DOHH2 (cell line): ENCODE results near the gene LRG1.

Source experiments
- H3F3A ChIP-seq: fragments of 200-600 bp; sonication (generic), shearing (Covaris generic); 2 replicates; pipeline ENCODE4 v1.6.0; 2016; ENCODE audit warnings: antibody characterized with exemption, mild to moderate bottlenecking; ENCODE audit not compliant: control insufficient read depth, insufficient read depth
- H3K27ac ChIP-seq: fragments of 200-600 bp; sonication (generic); 2 replicates; pipeline ENCODE4 v1.5.1; 2014; ENCODE audit warnings: low read depth, mild to moderate bottlenecking, low read length, moderate library complexity
- H3K27me3 ChIP-seq: fragments of 200-600 bp; sonication (generic); 2 replicates; pipeline ENCODE4 v1.6.1; 2014; ENCODE audit warnings: mild to moderate bottlenecking, low read length, mixed read lengths; ENCODE audit not compliant: control insufficient read depth
- H3K36me3 ChIP-seq: fragments of 200-600 bp; sonication (generic); 2 replicates; pipeline ENCODE4 v1.6.1; 2014; ENCODE audit warnings: mild to moderate bottlenecking, low read length, moderate library complexity, mixed read lengths; ENCODE audit not compliant: control insufficient read depth
- H3K4me1 ChIP-seq: fragments of 200-600 bp; sonication (generic); 2 replicates; pipeline ENCODE4 v1.6.1; 2014; ENCODE audit warnings: mild to moderate bottlenecking, low read length, mixed read lengths; ENCODE audit not compliant: control insufficient read depth
- H3K4me2 ChIP-seq: fragments of 200-600 bp; sonication (generic); 2 replicates; pipeline ENCODE4 v1.6.0; 2014; ENCODE audit warnings: mild to moderate bottlenecking, low read length, moderate library complexity
- H3K4me3 ChIP-seq: fragments of 200-600 bp; sonication (generic); 2 replicates; pipeline ENCODE4 v1.5.1; 2014; ENCODE audit warnings: mild to moderate bottlenecking, low read length, mixed read lengths
- H3K79me2 ChIP-seq: fragments of 200-600 bp; sonication (generic); 2 replicates; pipeline ENCODE4 v1.6.1; 2014; ENCODE audit warnings: mild to moderate bottlenecking, low read length, mixed read lengths; ENCODE audit not compliant: control insufficient read depth
- H3K9me2 ChIP-seq: fragments of 200-600 bp; sonication (generic); replicated peaks from 2 replicates; pipeline ENCODE4 v1.6.1; 2014; ENCODE audit warnings: mild to moderate bottlenecking, low read length, mixed read lengths; ENCODE audit not compliant: control insufficient read depth
- H3K9me3 ChIP-seq: fragments of 200-600 bp; sonication (generic); 2 replicates; pipeline ENCODE4 v1.6.1; 2014; ENCODE audit warnings: antibody characterized with exemption, low read length, mixed read lengths; ENCODE audit not compliant: control insufficient read depth, insufficient read depth
- H4K20me1 ChIP-seq: fragments of 200-600 bp; sonication (generic); 2 replicates; pipeline ENCODE4 v1.6.0; 2014; ENCODE audit warnings: low read depth, mild to moderate bottlenecking, antibody characterized with exemption, low read length, moderate library complexity; ENCODE audit not compliant: control insufficient read depth, insufficient read depth
- EZH2phosphoT487 ChIP-seq: fragments of 200-600 bp; sonication (generic); IDR thresholded peaks from 2 replicates; pipeline ENCODE4 v1.6.1; 2017; ENCODE audit warnings: borderline replicate concordance, mild to moderate bottlenecking, antibody characterized with exemption, low read length, moderate library complexity, mixed read lengths
- TF ChIP-seq, protein P1 (sequence below): fragments of 200-600 bp; sonication (generic); IDR thresholded peaks from one replicate; pipeline ENCODE4 v1.5.1; 2014; ENCODE audit warnings: antibody characterized with exemption, mild to moderate bottlenecking, low read depth, low read length; ENCODE audit not compliant: poor library complexity, severe bottlenecking

Gene LRG1

DNA sequence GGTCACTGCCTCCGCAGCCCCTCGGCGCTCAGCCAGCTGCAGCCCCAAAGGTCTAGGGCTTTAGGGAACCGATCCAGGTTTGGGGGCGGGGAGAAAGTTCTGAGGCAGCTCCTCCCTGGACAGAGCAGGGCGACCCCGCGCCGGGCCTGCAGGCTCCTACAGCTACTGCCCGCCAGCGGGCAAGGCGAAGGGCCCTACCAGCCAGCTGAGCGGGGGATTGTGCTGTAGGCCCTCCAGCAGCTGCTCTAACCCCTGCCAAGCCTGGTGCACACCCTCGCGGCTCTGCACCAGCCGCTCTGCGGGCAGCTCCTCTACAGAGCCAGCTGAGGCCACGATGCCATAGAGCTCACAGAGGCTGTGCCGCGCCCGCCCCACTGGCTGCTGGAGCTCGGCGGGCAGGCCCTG is 35.5 kb downstream of the LRG1 start:
- Histone ChIP-seq H3K4me1 (no peaks in the 10 kb centered on the region), H3K79me2 (no peaks in the 10 kb centered on the region)

DNA sequence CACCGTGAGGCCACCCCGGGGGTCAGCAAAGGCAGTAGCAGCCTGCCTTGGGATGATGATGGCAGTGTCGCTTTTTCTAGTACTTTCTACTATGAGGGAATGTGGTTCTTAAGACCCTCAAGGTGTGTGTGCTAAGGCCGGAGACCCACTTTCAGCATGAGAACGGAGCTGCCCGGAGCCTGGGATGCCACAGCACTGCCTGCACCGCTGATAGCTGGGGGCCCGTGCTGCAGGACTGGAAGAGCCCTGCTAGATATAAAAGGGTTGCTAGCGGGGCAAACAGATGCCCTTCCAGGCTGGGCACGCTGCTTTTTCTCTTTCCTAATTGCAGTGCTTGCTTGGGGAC is 36.0 kb downstream of the LRG1 start:
- Histone ChIP-seq H3K36me3 (no peaks in the 10 kb centered on the region; the same call in 1 of the 2 replicates), H3K9me2 (no peaks in the 10 kb centered on the region), H3K4me3 (no peak overlapping the region), H3K27ac (no peak overlapping the region), H3F3A (no peaks in the 10 kb centered on the region), H4K20me1 (no peaks in the 10 kb centered on the region), H3K27me3 (no peaks in the 10 kb centered on the region), H3K79me2 (no peaks in the 10 kb centered on the region), H3K4me1 (no peaks in the 10 kb centered on the region), H3K4me2 (no peak overlapping the region), H3K9me3 (no peaks in the 10 kb centered on the region)
- TF ChIP-seq, protein P1, sequence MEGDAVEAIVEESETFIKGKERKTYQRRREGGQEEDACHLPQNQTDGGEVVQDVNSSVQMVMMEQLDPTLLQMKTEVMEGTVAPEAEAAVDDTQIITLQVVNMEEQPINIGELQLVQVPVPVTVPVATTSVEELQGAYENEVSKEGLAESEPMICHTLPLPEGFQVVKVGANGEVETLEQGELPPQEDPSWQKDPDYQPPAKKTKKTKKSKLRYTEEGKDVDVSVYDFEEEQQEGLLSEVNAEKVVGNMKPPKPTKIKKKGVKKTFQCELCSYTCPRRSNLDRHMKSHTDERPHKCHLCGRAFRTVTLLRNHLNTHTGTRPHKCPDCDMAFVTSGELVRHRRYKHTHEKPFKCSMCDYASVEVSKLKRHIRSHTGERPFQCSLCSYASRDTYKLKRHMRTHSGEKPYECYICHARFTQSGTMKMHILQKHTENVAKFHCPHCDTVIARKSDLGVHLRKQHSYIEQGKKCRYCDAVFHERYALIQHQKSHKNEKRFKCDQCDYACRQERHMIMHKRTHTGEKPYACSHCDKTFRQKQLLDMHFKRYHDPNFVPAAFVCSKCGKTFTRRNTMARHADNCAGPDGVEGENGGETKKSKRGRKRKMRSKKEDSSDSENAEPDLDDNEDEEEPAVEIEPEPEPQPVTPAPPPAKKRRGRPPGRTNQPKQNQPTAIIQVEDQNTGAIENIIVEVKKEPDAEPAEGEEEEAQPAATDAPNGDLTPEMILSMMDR = no peak
- TF ChIP-seq EZH2phosphoT487 = no peak

More for the DNA sequence above, 35.5 kb downstream of the LRG1 start:
- Histone ChIP-seq H3K4me3 (no peak overlapping the region), H3K27ac (no peak overlapping the region), H3K9me3 (no peaks in the 10 kb centered on the region), H4K20me1 (no peaks in the 10 kb centered on the region), H3K36me3 (no peaks in the 10 kb centered on the region; the same call in 1 of the 2 replicates), H3K9me2 (no peaks in the 10 kb centered on the region), H3F3A (no peaks in the 10 kb centered on the region), H3K4me2 (no peak overlapping the region), H3K27me3 (no peaks in the 10 kb centered on the region)
- TF ChIP-seq EZH2phosphoT487 = no peak
- TF ChIP-seq, protein P1 = no peak

DNA sequence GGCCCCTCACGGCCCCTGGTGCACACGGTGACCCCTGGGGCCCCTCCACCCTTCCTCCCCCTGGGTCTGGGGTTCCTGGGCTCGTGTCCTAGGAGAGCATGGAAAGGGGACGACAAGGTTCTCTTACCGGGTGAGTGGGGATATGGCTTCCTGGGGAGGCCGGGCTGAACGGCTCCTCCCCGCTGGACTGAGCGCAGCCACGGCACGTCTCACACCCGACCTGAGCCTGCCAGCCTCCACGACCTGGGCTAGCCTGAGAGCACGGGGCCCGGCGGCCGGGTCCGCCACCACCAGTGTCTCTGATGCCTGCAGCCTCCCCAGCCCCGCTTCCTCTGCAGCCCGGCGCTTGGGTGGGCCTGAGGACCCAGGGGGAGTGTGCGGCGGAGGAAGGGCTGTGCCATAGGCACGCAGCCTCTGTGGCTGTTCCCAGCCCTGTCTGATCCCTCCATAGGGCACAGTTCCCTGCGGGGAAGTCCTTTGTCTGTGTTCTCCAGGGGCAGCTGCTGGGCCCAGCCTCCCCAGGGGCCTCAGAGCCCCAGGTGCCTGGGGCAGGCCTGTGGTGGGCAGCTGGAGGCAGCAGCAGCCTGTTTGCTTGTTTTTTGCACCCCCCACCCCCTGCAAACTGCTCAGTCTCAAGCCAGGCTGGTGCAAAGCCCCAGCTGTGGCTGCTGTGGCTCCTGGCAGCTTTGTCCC is 36.6 kb downstream of the LRG1 start:
- Histone ChIP-seq H3K27me3 (no peaks in the 10 kb centered on the region), H3F3A (no peaks in the 10 kb centered on the region), H3K79me2 (no peaks in the 10 kb centered on the region), H4K20me1 (no peaks in the 10 kb centered on the region), H3K4me2 (no peak overlapping the region), H3K9me2 (no peaks in the 10 kb centered on the region), H3K4me3 (no peak overlapping the region), H3K36me3 (peaks cover 5% of the 10 kb centered on the region; the same call in 1 of the 2 replicates), H3K4me1 (no peaks in the 10 kb centered on the region), H3K9me3 (no peaks in the 10 kb centered on the region), H3K27ac (no peak overlapping the region)
- TF ChIP-seq EZH2phosphoT487 = no peak

DNA sequence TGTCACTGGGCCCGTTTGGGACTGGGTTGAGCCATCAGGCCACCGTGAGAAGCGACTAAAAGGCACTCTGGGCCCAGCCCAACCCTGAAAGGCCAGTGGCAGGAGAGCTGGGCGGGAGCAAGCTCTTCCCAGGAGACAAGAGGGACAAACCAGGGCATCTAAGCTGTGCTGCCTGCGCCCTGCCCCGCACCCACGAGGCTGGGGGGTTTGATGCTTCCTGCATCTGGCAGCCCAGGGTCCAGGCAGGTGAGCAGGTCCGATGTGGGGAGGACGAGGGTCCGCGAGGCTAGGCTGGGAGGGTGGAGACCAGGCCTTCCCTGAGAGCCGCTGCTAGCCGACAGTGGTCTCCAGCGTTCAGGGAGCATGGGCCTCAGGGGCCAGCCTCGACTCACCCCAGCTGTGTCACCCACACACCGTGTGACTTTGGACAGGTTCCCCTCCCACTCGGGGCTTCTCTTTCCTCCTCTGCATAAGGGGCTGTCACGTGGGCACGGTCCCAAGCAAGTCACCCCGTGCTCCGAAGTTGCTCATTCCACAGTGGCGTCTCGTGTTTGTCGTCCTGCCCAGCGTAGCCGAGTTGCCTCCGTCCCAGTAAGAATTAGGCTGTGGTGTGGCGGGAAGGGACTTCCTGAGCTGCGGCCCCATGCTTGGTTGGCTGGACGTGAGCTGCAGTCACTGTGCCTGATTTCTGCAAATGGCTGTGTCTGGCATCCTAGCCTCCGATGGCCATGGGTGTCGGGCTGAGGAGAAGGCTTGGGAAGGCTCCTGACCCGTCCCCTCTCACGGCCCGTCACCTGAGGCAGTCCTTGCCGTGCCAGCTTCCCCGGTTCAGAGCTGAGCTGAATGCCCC is 37.3 kb downstream of the LRG1 start:
- H3K36me3 ChIP-seq = peaks cover 10% of the 10 kb centered on the region; the same call in 1 of the 2 replicates
- no peak overlapping the region for H3K4me3 ChIP-seq
- no peaks in the 10 kb centered on the region for H3K9me3 ChIP-seq
- H3K4me2 ChIP-seq = no peak overlapping the region
- H3K27ac ChIP-seq = no peak overlapping the region
- H3K27me3 ChIP-seq = no peaks in the 10 kb centered on the region
- no peaks in the 10 kb centered on the region for H3K79me2 ChIP-seq
- no peaks in the 10 kb centered on the region for H3K4me1 ChIP-seq
- TF ChIP-seq, protein P1 = no peak
- no peak for TF ChIP-seq EZH2phosphoT487
- H4K20me1 ChIP-seq = no peaks in the 10 kb centered on the region
- H3K9me2 ChIP-seq = no peaks in the 10 kb centered on the region
- H3F3A ChIP-seq = no peaks in the 10 kb centered on the region
